C4-2B (cell line): Measurements from ENCODE around the gene ANXA6.

Experiments
- CTCF ChIP-seq: fragments of 450-650 bp; conservative IDR thresholded peaks from 2 replicates; pipeline ENCODE4 v1.5.1; 2017; ENCODE audit warnings: mild to moderate bottlenecking
- ZFX ChIP-seq: fragments of 450-650 bp; IDR thresholded peaks from 2 replicates; pipeline ENCODE4 v1.6.1; 2017

GRCh38 chr5:151147033-151147432 is 10.5 kb downstream of the ANXA6 start:
- TF ChIP-seq CTCF = no peak
- no peak for TF ChIP-seq ZFX
